GM23338 (cell line): ENCODE data around the gene DYNC1LI2. TPM values are rescaled to one million over a fixed set of nuclear protein-coding genes. Genes with fewer than 3 reads are reported as not detected.
A peak's percentile ranks its signal among the peaks of the same experiment; 100 is the strongest.

ENCODE experiments used
- ATAC-seq: fragments of 200-7000 bp; cut with Tn5 transposase; 3 replicates; pipeline ENCODE4 v1.9.1; 2020
- DNase-seq: peaks from one replicate; pipeline ENCODE4 v3.0.0-alpha.2; 2015; ENCODE audit warnings: low spot score
- H2AFZ ChIP-seq: fragments of 200-600 bp; sonication (generic); 2 replicates; pipeline ENCODE4 v1.8.0; 2016; ENCODE audit warnings: antibody characterized with exemption, mild to moderate bottlenecking, moderate library complexity
- H3F3A ChIP-seq: fragments of 200-600 bp; sonication (generic); replicated peaks from 2 replicates; pipeline ENCODE4 v1.8.0; 2017; ENCODE audit warnings: antibody characterized with exemption, mixed run types, low read depth
- H3K27ac ChIP-seq: fragments of 200-600 bp; sonication (generic); 2 replicates; pipeline ENCODE4 v1.6.1; 2016; ENCODE audit warnings: low read depth
- H3K27me3 ChIP-seq: fragments of 200-600 bp; sonication (generic); 2 replicates; pipeline ENCODE4 v1.8.0; 2016; ENCODE audit warnings: mild to moderate bottlenecking, mixed run types, moderate library complexity; ENCODE audit not compliant: insufficient read depth
- H3K36me3 ChIP-seq: fragments of 200-600 bp; sonication (generic); 2 replicates; pipeline ENCODE4 v1.8.0; 2016; ENCODE audit warnings: mild to moderate bottlenecking; ENCODE audit not compliant: insufficient read depth
- H3K4me1 ChIP-seq: fragments of 200-600 bp; sonication (generic); 2 replicates; pipeline ENCODE4 v1.8.0; 2016; ENCODE audit warnings: mild to moderate bottlenecking, moderate library complexity; ENCODE audit not compliant: insufficient read depth
- H3K4me2 ChIP-seq: fragments of 200-600 bp; sonication (generic); 2 replicates; pipeline ENCODE4 v1.7.1; 2017; ENCODE audit warnings: mixed run types
- H3K4me3 ChIP-seq: fragments of 200-600 bp; sonication (generic); 2 replicates; pipeline ENCODE4 v1.6.1; 2016; ENCODE audit warnings: mixed run types
- H3K79me2 ChIP-seq: fragments of 200-600 bp; sonication (generic); replicated peaks from 2 replicates; pipeline ENCODE4 v1.8.0; 2017; ENCODE audit warnings: mild to moderate bottlenecking; ENCODE audit not compliant: insufficient read depth
- H3K9me2 ChIP-seq: fragments of 200-600 bp; sonication (generic); 2 replicates; pipeline ENCODE4 v1.8.0; 2017; ENCODE audit not compliant: insufficient read depth
- H4K20me1 ChIP-seq: fragments of 200-600 bp; sonication (generic); replicated peaks from 2 replicates; pipeline ENCODE4 v1.8.0; 2017; ENCODE audit warnings: mild to moderate bottlenecking; ENCODE audit not compliant: insufficient read depth
- H3K27ac Mint-ChIP-seq: 2 replicates; pipeline ENCODE4 v1.8.0; 2020; ENCODE audit warnings: inconsistent platforms, mild to moderate bottlenecking, moderate library complexity, mixed read lengths
- H3K27me3 Mint-ChIP-seq: 3 replicates; pipeline ENCODE4 v1.8.0; 2022; ENCODE audit warnings: low read depth, mild to moderate bottlenecking, moderate library complexity, mixed read lengths, inconsistent platforms; ENCODE audit not compliant: insufficient read depth, poor library complexity
- H3K36me3 Mint-ChIP-seq: 3 replicates; pipeline ENCODE4 v1.8.0; 2021; ENCODE audit warnings: low read depth, mild to moderate bottlenecking, inconsistent platforms, moderate library complexity, mixed read lengths
- H3K4me1 Mint-ChIP-seq: 3 replicates; pipeline ENCODE4 v1.8.0; 2020; ENCODE audit warnings: mild to moderate bottlenecking, inconsistent platforms, mixed read lengths
- H3K4me3 Mint-ChIP-seq: 3 replicates; pipeline ENCODE4 v1.8.0; 2021; ENCODE audit warnings: moderate library complexity, mild to moderate bottlenecking, inconsistent platforms, mixed read lengths
- H3K9me3 Mint-ChIP-seq: 3 replicates; pipeline ENCODE4 v1.8.0; 2020; ENCODE audit warnings: moderate library complexity, mild to moderate bottlenecking, inconsistent platforms, mixed read lengths
- EZH2phosphoT487 ChIP-seq: fragments of 200-600 bp; sonication (generic); IDR thresholded peaks from one replicate; pipeline ENCODE4 v1.8.1; 2018; ENCODE audit warnings: antibody characterized with exemption; ENCODE audit not compliant: unreplicated experiment
- JUNB ChIP-seq: IDR thresholded peaks from one replicate; pipeline ENCODE4 v1.6.1; 2016; ENCODE audit warnings: antibody characterized with exemption; ENCODE audit not compliant: unreplicated experiment
- NANOG ChIP-seq: IDR thresholded peaks from 2 replicates; pipeline ENCODE4 v1.6.1; 2016; ENCODE audit warnings: antibody characterized with exemption, borderline replicate concordance
- REST ChIP-seq: IDR thresholded peaks from one replicate; pipeline ENCODE4 v1.6.1; 2018; ENCODE audit warnings: antibody characterized with exemption; ENCODE audit not compliant: unreplicated experiment
- STAT1 ChIP-seq: IDR thresholded peaks from one replicate; pipeline ENCODE4 v1.6.1; 2016; ENCODE audit warnings: antibody characterized with exemption; ENCODE audit not compliant: unreplicated experiment
- ZNF114 ChIP-seq: fragments of 250-450 bp; sonication (Bioruptor Pico); IDR thresholded peaks from 2 replicates; pipeline ENCODE4 v1.5.0; 2020; ENCODE audit warnings: mild to moderate bottlenecking, moderate library complexity
- ZNF462 ChIP-seq: fragments of 250-450 bp; sonication (Bioruptor Pico); IDR thresholded peaks from 2 replicates; pipeline ENCODE4 v1.5.0; 2020; ENCODE audit warnings: mild to moderate bottlenecking, moderate library complexity
- polyA plus RNA-seq: library from polyadenylated mRNA; unstranded; fragments of >200 nt; fragmentation: Nextera tagmentation; extraction: Ambion mirVana; gene quantifications from 2 replicates; pipeline ENCODE4 v1.2.1, GENCODE V29; 2016
- total RNA-seq: library from RNA; depleted of rRNA; stranded (reverse); fragments of >200 nt; shearing (Covaris generic); gene quantifications from 2 replicates; pipeline ENCODE4 v1.2.3, GENCODE V29; 2014

DYNC1LI2 gene
- total and polyA plus RNA-seq, 2 experiments from 2014 or later: 73.9 to 85.9 TPM

- TF ChIP-seq ZNF462: no peak
Measured at GRCh38 chr16:66735891-66736290, 15.5 kb downstream of the DYNC1LI2 start (continued).

- peaks cover 29% of the 10 kb centered on the region for H3F3A ChIP-seq
- peaks cover 7% of the 10 kb centered on the region for H3K79me2 ChIP-seq
- H4K20me1 ChIP-seq: peaks cover 34% of the 10 kb centered on the region; the same call in 1 of the 2 replicates
- H3K27ac Mint-ChIP-seq: no peak overlapping the region
- H3K4me1 ChIP-seq: peaks cover 17% of the 10 kb centered on the region
- no peak overlapping the region for H3K4me3 ChIP-seq
- DNase-seq (no peak), ATAC-seq (no peak)
- H3K4me2 ChIP-seq: no peak overlapping the region
- no peak overlapping the region for H2AFZ ChIP-seq
- H3K4me3 Mint-ChIP-seq: no peak overlapping the region
- TF ChIP-seq EZH2phosphoT487 (no peak), STAT1 (no peak), ZNF114 (CRISPR knock-in tag) (no peak), NANOG (no peak), JUNB (no peak), REST (no peak)
- H3K27me3 Mint-ChIP-seq: peaks cover 2% of the 10 kb centered on the region
- H3K9me3 Mint-ChIP-seq: no peaks in the 10 kb centered on the region; the same call in 2 of the 3 replicates
- peaks cover 33% of the 10 kb centered on the region for H3K4me1 Mint-ChIP-seq
- no peaks in the 10 kb centered on the region for H3K9me2 ChIP-seq
- H3K36me3 ChIP-seq: peaks cover 71% of the 10 kb centered on the region
- H3K27me3 ChIP-seq: no peaks in the 10 kb centered on the region
- peak overlapping the region; percentile 92; the same call in 1 of the 2 replicates for H3K27ac ChIP-seq
- peaks cover 96% of the 10 kb centered on the region for H3K36me3 Mint-ChIP-seq
Measured at GRCh38 chr16:66731101-66731500, 20.3 kb downstream of the DYNC1LI2 start.
